COR-L47 (cell line): ENCODE results near the gene ADCY2.

Experiments used
- DNase-seq: peaks from one replicate; lab custom pipeline; 2025; lab: John Stamatoyannopoulos, UW

ADCY2 gene

GRCh38 chr5:7869474-7870136 lies 473.7 kb downstream of the ADCY2 start:
- no peak for DNase-seq

GRCh38 chr5:7871653-7872052 lies 475.7 kb downstream of the ADCY2 start:
- no peak for DNase-seq

DNA sequence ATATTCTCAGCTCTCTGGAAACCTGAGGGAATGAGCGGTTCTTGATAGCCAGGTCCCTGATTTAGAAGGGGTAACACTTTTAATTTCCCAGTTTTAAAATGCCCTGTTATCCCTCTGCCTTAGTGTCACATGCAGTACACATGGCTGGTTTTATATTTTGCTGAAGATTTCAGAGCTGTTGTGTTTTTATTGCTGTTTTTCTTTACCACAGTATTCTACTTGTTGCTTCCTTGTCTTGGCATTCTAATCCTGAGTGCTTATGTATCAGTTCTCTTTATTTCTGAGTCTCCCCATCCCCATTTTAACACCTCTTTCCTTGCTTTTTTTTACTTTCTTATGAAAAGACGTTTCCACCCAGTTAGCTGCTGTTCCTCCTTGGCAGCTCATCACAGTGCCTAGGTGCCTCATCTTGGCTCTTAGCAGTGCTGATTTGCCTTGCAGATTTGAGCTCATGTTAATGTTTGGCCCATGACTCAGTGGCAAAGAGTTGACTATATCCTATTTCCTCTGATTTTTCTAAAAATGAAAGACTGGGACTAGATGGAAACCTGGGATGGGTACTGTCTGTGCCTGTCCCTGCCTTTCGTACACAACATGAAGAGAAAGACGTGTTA lies 476.7 kb downstream of the ADCY2 start:
- no peak for DNase-seq

DNA sequence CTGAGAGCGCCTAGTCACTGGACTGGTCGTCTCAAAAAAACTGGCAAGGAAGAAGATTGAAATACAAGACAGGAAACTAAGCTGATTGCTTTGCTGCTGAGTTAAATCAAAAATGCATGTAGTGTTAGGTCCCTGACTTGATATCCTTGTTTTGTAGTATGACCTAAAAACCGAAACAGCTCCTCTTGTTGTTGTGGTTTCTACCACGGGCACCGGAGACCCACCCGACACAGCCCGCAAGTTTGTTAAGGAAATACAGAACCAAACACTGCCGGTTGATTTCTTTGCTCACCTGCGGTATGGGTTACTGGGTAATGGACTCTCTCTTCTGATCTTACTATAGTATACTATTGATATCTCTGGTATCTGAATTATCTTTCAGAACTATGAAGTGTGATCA lies 477.3 kb downstream of the ADCY2 start:
- DNase-seq = no peak

DNA sequence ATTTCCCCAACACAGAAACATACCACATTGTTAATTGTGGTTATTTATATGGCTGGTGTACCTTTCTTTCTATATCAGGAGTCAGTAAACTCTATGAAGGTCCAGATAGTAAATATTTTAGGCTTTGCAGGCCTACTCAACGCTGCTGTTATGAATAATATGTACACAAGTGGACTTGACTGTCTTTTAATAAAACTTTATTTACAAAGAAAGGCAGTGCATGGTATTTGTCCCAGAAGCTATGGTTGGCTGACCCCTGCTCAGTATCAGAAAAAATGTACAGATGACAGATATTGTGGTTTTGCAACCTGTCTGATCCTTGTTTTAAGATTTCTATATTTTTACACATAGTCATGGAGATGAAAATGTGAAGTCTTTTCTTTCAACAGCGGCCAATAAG lies 478.7 kb downstream of the ADCY2 start:
- no peak for DNase-seq

DNA sequence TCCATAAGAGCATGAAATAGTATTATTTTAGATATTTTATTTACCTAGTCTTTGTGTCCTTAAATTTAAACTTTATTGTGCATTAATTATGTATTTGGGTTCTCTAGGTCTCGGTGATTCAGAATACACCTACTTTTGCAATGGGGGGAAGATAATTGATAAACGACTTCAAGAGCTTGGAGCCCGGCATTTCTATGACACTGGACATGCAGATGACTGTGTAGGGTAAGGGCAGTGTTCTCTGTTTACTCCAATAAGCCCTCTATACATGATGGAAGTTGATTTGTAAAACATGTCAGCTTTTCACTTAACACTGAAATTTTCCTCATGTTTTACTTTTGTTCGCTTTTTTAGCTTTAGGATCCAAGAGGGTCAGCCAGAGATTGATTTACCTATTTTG lies 479.2 kb downstream of the ADCY2 start:
- DNase-seq = no peak

GRCh38 chr5:7876867-7877266 lies 480.9 kb downstream of the ADCY2 start:
- DNase-seq = no peak

DNA sequence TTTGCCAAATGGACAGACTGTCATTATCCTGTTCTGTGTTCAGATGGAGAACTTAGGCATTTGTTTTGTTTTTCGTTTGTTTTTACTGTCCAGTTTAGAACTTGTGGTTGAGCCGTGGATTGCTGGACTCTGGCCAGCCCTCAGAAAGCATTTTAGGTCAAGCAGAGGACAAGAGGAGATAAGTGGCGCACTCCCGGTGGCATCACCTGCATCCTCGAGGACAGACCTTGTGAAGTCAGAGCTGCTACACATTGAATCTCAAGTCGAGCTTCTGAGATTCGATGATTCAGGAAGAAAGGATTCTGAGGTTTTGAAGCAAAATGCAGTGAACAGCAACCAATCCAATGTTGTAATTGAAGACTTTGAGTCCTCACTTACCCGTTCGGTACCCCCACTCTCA lies 481.9 kb downstream of the ADCY2 start:
- DNase-seq = no peak

- no peak for DNase-seq
Measured at GRCh38 chr5:7878381-7878873, 482.5 kb downstream of the ADCY2 start.
